Activated CD4-positive, alpha-beta memory T cell treated with anti-CD3 and anti-CD28 coated beads, Interleukin-2, amount 10 ng/mL, durations not matched to agents 7 days and 5 days (primary cell): ENCODE measurements around the gene THUMPD3. TPM values are rescaled to one million over a fixed set of nuclear protein-coding genes. Genes with fewer than 3 reads are reported as not detected.
A peak's percentile ranks its signal among the peaks of the same experiment; 100 is the strongest.

Experiments
- CTCF ChIA-PET: fragments of 350-600 bp; sonication (Branson Sonifier 250); formaldehyde crosslinking; loops from one replicate; lab custom pipeline; 2021; ENCODE audit warnings: antibody characterized with exemption, inconsistent platforms; lab: Charles Lee
- POLR2A ChIA-PET: fragments of 350-600 bp; sonication (Branson Sonifier 250); formaldehyde crosslinking; loops from one replicate; lab custom pipeline; 2021; ENCODE audit warnings: antibody characterized with exemption; lab: Charles Lee
- DNase-seq: peaks from one replicate; pipeline ENCODE4 v3.0.0-alpha.2; 2020
- H3K27ac Mint-ChIP-seq: one replicate; pipeline ENCODE4 v1.8.0; 2021; ENCODE audit warnings: mild to moderate bottlenecking, mixed read lengths
- H3K27me3 Mint-ChIP-seq: one replicate; pipeline ENCODE4 v1.8.0; 2021; ENCODE audit warnings: mixed read lengths
- H3K36me3 Mint-ChIP-seq: one replicate; pipeline ENCODE4 v1.8.0; 2021; ENCODE audit warnings: low read depth, mixed read lengths
- H3K4me1 Mint-ChIP-seq: one replicate; pipeline ENCODE4 v1.8.0; 2021; ENCODE audit warnings: mixed read lengths
- H3K4me3 Mint-ChIP-seq: one replicate; pipeline ENCODE4 v1.8.0; 2021; ENCODE audit warnings: mild to moderate bottlenecking, mixed read lengths
- H3K9me3 Mint-ChIP-seq: one replicate; pipeline ENCODE4 v1.8.0; 2021; ENCODE audit warnings: mixed read lengths
- total RNA-seq, 2 experiments: library from RNA; stranded (reverse); gene quantifications; one replicate each; pipeline ENCODE4 v1.2.3, GENCODE V29; 2021

Gene THUMPD3
- total RNA-seq, 2 experiments from 2014 or later, result 44.3 to 47.2 TPM

DNA sequence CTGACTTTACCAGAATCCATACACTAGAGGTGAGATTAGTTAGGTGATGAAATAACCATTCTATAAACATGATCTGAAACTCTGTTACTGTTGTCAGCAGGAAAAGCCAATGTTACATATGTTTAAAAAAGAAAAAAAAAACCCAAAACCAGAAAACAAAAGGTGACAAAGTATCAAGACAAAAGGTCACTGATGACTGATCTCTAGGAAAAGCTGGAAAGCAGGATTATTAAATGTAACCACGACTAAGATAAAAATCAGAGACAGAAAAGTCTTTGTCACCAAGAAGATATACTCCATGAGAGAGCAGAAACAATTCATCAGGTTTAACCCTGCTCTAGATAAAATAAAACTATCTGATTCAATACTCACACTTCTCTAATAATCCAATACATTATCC lies 29.2 kb downstream of the THUMPD3 start:
- Mint-ChIP-seq H3K4me3 (no peak overlapping the region), H3K9me3 (no peaks in the 10 kb centered on the region)

DNA sequence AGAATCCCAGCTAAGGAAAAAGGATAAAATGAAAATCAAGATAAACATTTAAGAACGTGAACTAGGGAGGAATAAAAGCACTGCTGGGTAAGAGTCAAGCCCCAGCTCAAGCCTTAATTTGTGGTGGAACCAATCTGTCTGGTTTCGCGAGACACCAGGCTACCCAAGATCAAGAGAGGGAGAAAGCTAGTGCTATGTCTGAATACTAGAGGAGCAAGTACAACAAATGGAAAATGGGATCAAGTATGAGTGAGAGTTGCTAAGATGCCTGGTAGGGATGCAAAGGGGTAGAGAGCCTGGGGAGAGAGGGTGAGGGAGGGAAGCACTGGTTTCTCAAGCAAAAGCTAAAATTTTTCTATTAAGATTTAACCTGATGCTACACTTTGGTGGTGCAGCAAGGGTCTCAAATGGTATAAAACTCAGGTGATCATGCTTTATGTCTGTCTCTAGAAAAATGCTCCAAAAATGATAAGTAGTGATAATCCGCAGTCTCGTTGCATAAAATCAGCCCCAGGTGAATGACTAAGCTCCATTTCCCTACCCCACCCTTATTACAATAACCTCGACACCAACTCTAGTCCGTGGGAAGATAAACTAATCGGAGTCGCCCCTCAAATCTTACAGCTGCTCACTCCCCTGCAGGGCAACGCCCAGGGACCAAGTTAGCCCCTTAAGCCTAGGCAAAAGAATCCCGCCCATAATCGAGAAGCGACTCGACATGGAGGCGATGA lies 32.9 kb downstream of the THUMPD3 start:
- ChIA-PET POLR2A (interaction anchor here (0.7 to 10.7 kb wide), 32 partner anchors 9 to 799 kb away, joined by 3 to 257 read pairs (median 8); partner anchors contain the start of genes ARPC4, BRPF1, MTMR14 and TADA3), CTCF (interaction anchor here (0.7 to 4.3 kb wide), 9 partner anchors 17 to 1563 kb away, joined by 3 to 30 read pairs (median 4); partner anchors contain the start of gene THUMPD3)
- H3K4me1 Mint-ChIP-seq, result peaks cover 65% of the 10 kb centered on the region
- H3K27ac Mint-ChIP-seq, result peak overlapping the region; percentile 98
- H3K36me3 Mint-ChIP-seq, result peaks cover 65% of the 10 kb centered on the region
- no peak for DNase-seq
- H3K27me3 Mint-ChIP-seq, result no peaks in the 10 kb centered on the region
- H3K4me3 Mint-ChIP-seq, result peak overlapping the region; percentile 97
- H3K9me3 Mint-ChIP-seq, result no peaks in the 10 kb centered on the region

More for the DNA sequence above, 29.2 kb downstream of the THUMPD3 start:
- Mint-ChIP-seq H3K27ac (peak overlapping the region; percentile 57), H3K4me1 (peaks cover 55% of the 10 kb centered on the region), H3K36me3 (peaks cover 84% of the 10 kb centered on the region), H3K27me3 (no peaks in the 10 kb centered on the region)
- POLR2A ChIA-PET, result interaction anchor here (0.9 to 10.7 kb wide), 4 partner anchors 22 to 30 kb away, joined by 3 to 257 read pairs (median 6); partner anchors contain the start of gene THUMPD3
- CTCF ChIA-PET, result no interaction called here
- DNase-seq, result no peak

DNA sequence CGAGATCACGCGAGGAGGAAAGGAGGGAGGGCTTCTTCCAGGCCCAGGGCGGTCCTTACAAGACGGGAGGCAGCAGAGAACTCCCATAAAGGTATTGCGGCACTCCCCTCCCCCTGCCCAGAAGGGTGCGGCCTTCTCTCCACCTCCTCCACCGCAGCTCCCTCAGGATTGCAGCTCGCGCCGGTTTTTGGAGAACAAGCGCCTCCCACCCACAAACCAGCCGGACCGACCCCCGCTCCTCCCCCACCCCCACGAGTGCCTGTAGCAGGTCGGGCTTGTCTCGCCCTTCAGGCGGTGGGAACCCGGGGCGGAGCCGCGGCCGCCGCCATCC lies 33.4 kb downstream of the THUMPD3 start:
- Mint-ChIP-seq H3K4me1 (peaks cover 67% of the 10 kb centered on the region), H3K36me3 (peaks cover 61% of the 10 kb centered on the region), H3K27ac (peak overlapping the region; percentile 98), H3K4me3 (peak overlapping the region; percentile 97), H3K9me3 (no peaks in the 10 kb centered on the region), H3K27me3 (no peaks in the 10 kb centered on the region)
- ChIA-PET CTCF (interaction anchor here (1.4 to 4.3 kb wide), 5 partner anchors 27 to 105 kb away, joined by 3 to 30 read pairs (median 5); partner anchors contain the start of gene THUMPD3), POLR2A (interaction anchor here (0.6 to 10.7 kb wide), 42 partner anchors 8 to 925 kb away, joined by 3 to 257 read pairs (median 6); partner anchors contain the start of genes ARPC4, BRPF1, MTMR14 and OGG1)
- DNase-seq, result peak; percentile 89

DNA sequence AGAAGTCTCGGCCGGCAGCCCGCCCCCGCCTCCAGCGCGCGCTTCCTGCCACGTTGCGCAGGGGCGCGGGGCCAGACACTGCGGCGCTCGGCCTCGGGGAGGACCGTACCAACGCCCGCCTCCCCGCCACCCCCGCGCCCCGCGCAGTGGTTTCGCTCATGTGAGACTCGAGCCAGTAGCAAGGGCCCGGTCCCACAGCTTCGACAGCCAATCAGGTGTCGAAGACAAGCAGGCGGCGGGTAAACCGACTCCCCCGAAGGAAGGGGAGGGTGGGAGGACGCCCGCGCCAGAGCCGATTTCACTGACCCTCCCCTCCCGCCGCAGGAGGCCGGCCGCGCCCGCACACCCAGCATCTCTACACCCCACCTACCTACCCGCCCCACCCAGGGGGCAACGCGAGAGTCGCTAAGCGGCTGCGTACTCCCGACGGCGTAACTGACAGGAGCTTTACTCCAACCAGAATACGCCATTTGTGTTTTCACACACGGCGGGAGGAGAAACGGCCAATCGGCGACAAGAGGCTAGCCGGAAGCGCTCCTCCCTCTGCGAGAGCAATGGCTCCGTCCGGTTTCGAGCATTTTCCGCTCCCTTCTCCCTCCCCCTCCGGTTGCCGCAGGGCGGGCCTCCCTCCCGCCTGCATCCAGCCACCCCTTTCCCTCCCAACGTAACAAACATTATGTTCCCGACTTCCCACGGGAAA lies 33.9 kb downstream of the THUMPD3 start:
- peaks cover 66% of the 10 kb centered on the region for H3K4me1 Mint-ChIP-seq
- CTCF ChIA-PET, result interaction anchor here (0.5 to 4.3 kb wide), 5 partner anchors 16 to 44 kb away, joined by 4 to 30 read pairs (median 5); partner anchors contain the start of gene THUMPD3
- POLR2A ChIA-PET, result interaction anchor here (0.6 to 10.7 kb wide), 41 partner anchors 8 to 924 kb away, joined by 3 to 257 read pairs (median 6); partner anchors contain the start of genes ARPC4, BRPF1, MTMR14 and OGG1
- H3K27me3 Mint-ChIP-seq, result no peaks in the 10 kb centered on the region
- H3K36me3 Mint-ChIP-seq, result peaks cover 56% of the 10 kb centered on the region
- peak overlapping the region; percentile 97 for H3K4me3 Mint-ChIP-seq
- no peaks in the 10 kb centered on the region for H3K9me3 Mint-ChIP-seq
- H3K27ac Mint-ChIP-seq, result peak overlapping the region; percentile 98
- peak; percentile 99 for DNase-seq

DNA sequence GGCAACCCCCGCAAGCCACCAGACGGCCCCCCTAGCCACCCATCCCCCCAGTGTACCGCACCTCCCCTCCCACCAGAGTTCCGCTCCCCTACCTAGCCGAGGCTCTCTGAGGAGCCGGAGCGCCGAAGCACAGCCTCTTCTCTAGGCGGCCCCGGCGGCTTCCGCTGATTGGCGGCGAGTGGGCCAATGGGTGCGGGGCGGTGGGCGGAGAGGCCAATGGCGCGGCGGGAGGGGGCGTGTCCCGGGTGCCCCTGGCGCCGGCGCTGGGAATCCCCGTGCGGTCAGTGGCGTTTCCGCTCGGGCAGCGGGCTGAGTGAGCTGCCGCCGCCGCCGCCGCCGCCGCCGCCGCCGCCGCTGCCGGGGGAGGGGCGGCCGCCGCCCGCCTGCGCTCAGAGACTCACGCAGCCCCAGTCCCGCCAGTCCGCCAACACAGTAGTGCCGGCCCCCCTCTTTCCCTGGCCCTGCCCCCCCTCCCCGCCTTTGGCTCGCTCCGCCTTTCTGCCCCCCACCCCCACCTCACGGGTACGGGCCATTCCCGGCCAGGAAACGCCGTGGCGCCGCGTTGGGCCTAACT lies 34.6 kb downstream of the THUMPD3 start, which contains the start of gene SETD5:
SETD5 (plus strand) TSS at position 284 of the 574 bp plus-strand sequence. CDS start 31,324 bp downstream, outside the sequence.
- Mint-ChIP-seq H3K27me3 (no peaks in the 10 kb centered on the region), H3K4me1 (peaks cover 66% of the 10 kb centered on the region), H3K27ac (peak within 1 kb of the TSS; percentile 99), H3K36me3 (peaks cover 50% of the 10 kb centered on the region), H3K9me3 (no peaks in the 10 kb centered on the region), H3K4me3 (peak within 1 kb of the TSS; percentile 100)
- DNase-seq, result peak; percentile 99
- POLR2A ChIA-PET, result interaction anchor here (0.8 to 10.7 kb wide), 29 partner anchors 7 to 923 kb away, joined by 3 to 257 read pairs (median 11); partner anchors contain the start of genes ARPC4, BRPF1, MTMR14 and RAD18
- CTCF ChIA-PET, result interaction anchor here (4.0 to 4.3 kb wide), 2 partner anchors 34 to 44 kb away, joined by 27 to 30 read pairs; partner anchors contain the start of gene THUMPD3

DNA sequence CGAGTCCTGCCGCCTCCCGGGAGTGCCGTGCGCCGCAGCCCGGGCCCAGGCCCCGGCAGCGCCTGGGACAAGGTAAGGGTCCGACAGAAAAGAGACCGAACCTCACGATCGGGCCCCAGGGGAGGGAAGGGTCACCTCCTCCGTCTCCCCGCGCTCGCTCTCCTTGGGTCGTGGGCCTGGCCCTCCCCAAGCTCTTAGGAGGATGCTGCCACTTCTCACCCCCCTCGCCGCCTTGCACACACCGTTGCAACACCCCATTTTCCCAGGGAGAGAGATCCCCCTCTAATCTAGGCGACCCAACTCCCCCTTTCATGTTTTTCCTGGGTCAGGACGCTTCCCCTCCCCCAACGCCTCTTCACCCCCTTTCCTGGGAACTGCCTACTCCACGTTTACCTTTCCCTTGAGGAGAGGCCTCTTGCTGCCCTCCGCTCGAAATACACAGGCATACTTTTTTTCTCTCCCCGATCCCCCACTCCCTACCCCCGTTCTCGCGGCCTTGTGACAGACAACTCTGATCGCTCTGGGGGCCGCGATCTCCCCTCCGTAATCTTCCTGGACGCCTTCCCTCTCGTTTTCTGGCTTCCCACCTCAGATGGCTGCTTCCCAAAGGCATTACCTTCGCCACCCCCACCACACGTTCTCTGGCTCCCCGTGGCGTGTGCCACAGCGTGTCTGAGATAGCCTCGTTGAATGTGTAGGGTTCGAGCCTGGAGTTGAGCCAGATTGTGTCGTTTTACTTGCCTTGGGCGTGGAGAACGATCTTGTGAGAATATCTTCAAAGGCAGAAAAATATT lies 35.2 kb downstream of the THUMPD3 start:
- peaks cover 66% of the 10 kb centered on the region for H3K4me1 Mint-ChIP-seq
- DNase-seq, result peak; percentile 42
- peak overlapping the region; percentile 99 for H3K27ac Mint-ChIP-seq
- ChIA-PET CTCF (no interaction called here), POLR2A (interaction anchor here (0.8 to 10.7 kb wide), 21 partner anchors 9 to 923 kb away, joined by 3 to 257 read pairs (median 15); partner anchors contain the start of genes ARPC4, MTMR14, SEC13 and TADA3)
- H3K36me3 Mint-ChIP-seq, result peaks cover 48% of the 10 kb centered on the region
- peak overlapping the region; percentile 100 for H3K4me3 Mint-ChIP-seq
- no peaks in the 10 kb centered on the region for H3K9me3 Mint-ChIP-seq
- no peaks in the 10 kb centered on the region for H3K27me3 Mint-ChIP-seq

GRCh38 chr3:9398700-9399336 lies 36.0 kb downstream of the THUMPD3 start:
- CTCF ChIA-PET, result interaction anchor here (0.7 to 2.3 kb wide), 7 partner anchors 12 to 105 kb away, joined by 3 to 10 read pairs (median 5); partner anchors contain the start of gene THUMPD3
- peak; percentile 27 for DNase-seq

GRCh38 chr3:9399337-9399703 lies 36.5 kb downstream of the THUMPD3 start:
- Mint-ChIP-seq H3K9me3 (no peaks in the 10 kb centered on the region), H3K27me3 (no peaks in the 10 kb centered on the region), H3K36me3 (peaks cover 38% of the 10 kb centered on the region), H3K27ac (peak overlapping the region; percentile 40), H3K4me3 (peak overlapping the region; percentile 100), H3K4me1 (peaks cover 61% of the 10 kb centered on the region)
- no peak for DNase-seq
- ChIA-PET CTCF (interaction anchor here (0.7 to 2.3 kb wide), 9 partner anchors 11 to 394 kb away, joined by 3 to 10 read pairs (median 4); partner anchors contain the start of genes ARPC4 and THUMPD3), POLR2A (interaction anchor here (0.9 to 10.7 kb wide), 10 partner anchors 11 to 351 kb away, joined by 3 to 257 read pairs (median 6); partner anchors contain the start of genes MTMR14, OGG1 and THUMPD3)

More at GRCh38 chr3:9398700-9399336, 36.0 kb downstream of the THUMPD3 start:
- Mint-ChIP-seq H3K4me1 (peaks cover 64% of the 10 kb centered on the region), H3K4me3 (peak overlapping the region; percentile 100), H3K27me3 (no peaks in the 10 kb centered on the region), H3K9me3 (no peaks in the 10 kb centered on the region), H3K36me3 (peaks cover 43% of the 10 kb centered on the region), H3K27ac (peak overlapping the region; percentile 99)
- POLR2A ChIA-PET, result interaction anchor here (0.9 to 10.7 kb wide), 11 partner anchors 11 to 394 kb away, joined by 3 to 257 read pairs (median 7); partner anchors contain the start of genes ARPC4, MTMR14, OGG1 and TADA3

DNA sequence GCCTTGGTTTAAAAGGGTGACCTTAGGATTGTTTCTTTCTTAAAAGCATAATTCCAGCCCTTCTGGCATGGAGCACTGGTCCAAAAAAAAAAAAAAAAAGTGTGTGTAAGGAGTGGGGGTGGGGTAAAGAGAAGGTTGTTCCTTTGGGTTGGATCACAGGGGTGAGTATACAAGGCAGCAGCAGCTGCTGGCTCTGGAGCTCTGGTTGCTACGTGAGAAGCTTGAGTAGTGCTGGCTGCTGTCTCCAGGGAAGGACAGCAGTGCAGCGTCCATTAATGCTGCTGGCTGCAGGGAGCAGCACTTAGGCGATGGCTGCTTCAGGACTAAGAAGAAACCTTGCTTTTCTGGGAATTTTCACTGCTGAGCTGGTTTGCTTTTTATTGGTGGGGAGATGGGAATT lies 36.9 kb downstream of the THUMPD3 start:
- peak overlapping the region; percentile 100 for H3K4me3 Mint-ChIP-seq
- H3K9me3 Mint-ChIP-seq, result no peaks in the 10 kb centered on the region
- CTCF ChIA-PET, result interaction anchor here (0.7 to 2.3 kb wide), 9 partner anchors 11 to 393 kb away, joined by 3 to 10 read pairs (median 4); partner anchors contain the start of genes ARPC4 and THUMPD3
- DNase-seq, result no peak
- peaks cover 34% of the 10 kb centered on the region for H3K36me3 Mint-ChIP-seq
- POLR2A ChIA-PET, result interaction anchor here (0.9 to 10.7 kb wide), 10 partner anchors 16 to 350 kb away, joined by 3 to 257 read pairs (median 6); partner anchors contain the start of genes MTMR14, OGG1 and THUMPD3
- H3K4me1 Mint-ChIP-seq, result peaks cover 60% of the 10 kb centered on the region
- no peaks in the 10 kb centered on the region for H3K27me3 Mint-ChIP-seq
- peak overlapping the region; percentile 40 for H3K27ac Mint-ChIP-seq

GRCh38 chr3:9400616-9401015 lies 37.8 kb downstream of the THUMPD3 start:
- no peak overlapping the region for H3K27ac Mint-ChIP-seq
- H3K9me3 Mint-ChIP-seq, result no peaks in the 10 kb centered on the region
- no peak for DNase-seq
- H3K36me3 Mint-ChIP-seq, result peaks cover 25% of the 10 kb centered on the region
- H3K4me1 Mint-ChIP-seq, result peaks cover 56% of the 10 kb centered on the region
- no peaks in the 10 kb centered on the region for H3K27me3 Mint-ChIP-seq
- ChIA-PET POLR2A (interaction anchor here (1.0 to 10.7 kb wide), 3 partner anchors 16 to 249 kb away, joined by 3 to 257 read pairs (median 7); partner anchors contain the start of genes MTMR14 and THUMPD3), CTCF (interaction anchor here (1.8 to 2.3 kb wide), 2 partner anchors 10 to 38 kb away, joined by 8 to 10 read pairs; partner anchors contain the start of gene THUMPD3)
- peak overlapping the region; percentile 100 for H3K4me3 Mint-ChIP-seq
